Neural cell (in vitro differentiated cells): ENCODE measurements around the gene PDIA6. TPM values are rescaled to one million over a fixed set of nuclear protein-coding genes. Genes with fewer than 3 reads are reported as not detected.
A peak's percentile ranks its signal among the peaks of the same experiment; 100 is the strongest.
"Not testable (repeated sequence)": the region's sequence is repeated elsewhere in the genome, so short reads cannot be mapped to it uniquely, and the experiment has no call there.

Experiments
- H2AFZ ChIP-seq: fragments of 200-600, 300-800 bp; sonication (generic), shearing (Covaris generic); 2 replicates; pipeline ENCODE4 v1.6.0; 2014; ENCODE audit warnings: low read depth, mild to moderate bottlenecking, antibody characterized with exemption, low read length, moderate library complexity
- H3F3A ChIP-seq: fragments of 200-600 bp; shearing (Covaris generic); 2 replicates; pipeline ENCODE4 v1.6.1; 2016; ENCODE audit warnings: mild to moderate bottlenecking, moderate library complexity, mixed read lengths, antibody characterized with exemption, low read length; ENCODE audit not compliant: insufficient read depth, poor library complexity, severe bottlenecking
- H3K27ac ChIP-seq: fragments of 200-600, 300-800 bp; sonication (generic), shearing (Covaris generic); 2 replicates; pipeline ENCODE4 v1.5.1; 2014; ENCODE audit warnings: mild to moderate bottlenecking, low read length, moderate library complexity
- H3K27me3 ChIP-seq: fragments of 300-800, 200-600 bp; sonication (generic), shearing (Covaris generic); 2 replicates; pipeline ENCODE4 v1.6.0; 2014; ENCODE audit warnings: mild to moderate bottlenecking, low read depth, low read length, moderate library complexity; ENCODE audit not compliant: insufficient read depth
- H3K36me3 ChIP-seq: fragments of 300-800, 200-600 bp; sonication (generic), shearing (Covaris generic); 2 replicates; pipeline ENCODE4 v1.5.1; 2014; ENCODE audit warnings: mild to moderate bottlenecking, antibody characterized with exemption, low read length, moderate library complexity; ENCODE audit not compliant: insufficient read depth
- H3K4me2 ChIP-seq: fragments of 300-800, 200-600 bp; sonication (generic), shearing (Covaris generic); 2 replicates; pipeline ENCODE4 v1.6.0; 2014; ENCODE audit warnings: mild to moderate bottlenecking, low read length
- H3K4me3 ChIP-seq: fragments of 300-800, 200-600 bp; sonication (generic), shearing (Covaris generic); 2 replicates; pipeline ENCODE4 v1.5.1; 2014; ENCODE audit warnings: mild to moderate bottlenecking, low read length, moderate library complexity
- H3K79me2 ChIP-seq: fragments of 200-600 bp; shearing (Covaris generic); replicated peaks from 2 replicates; pipeline ENCODE4 v1.6.0; 2014; ENCODE audit warnings: mild to moderate bottlenecking, low read length, moderate library complexity; ENCODE audit not compliant: insufficient read depth
- H3K9ac ChIP-seq: fragments of 300-800, 200-600 bp; sonication (generic), shearing (Covaris generic); 2 replicates; pipeline ENCODE4 v1.6.1; 2016; ENCODE audit warnings: mild to moderate bottlenecking, low read length, mixed read lengths
- H3K9me2 ChIP-seq: fragments of 200-600 bp; shearing (Covaris generic); 2 replicates; pipeline ENCODE4 v1.6.1; 2016; ENCODE audit warnings: mild to moderate bottlenecking, low read length, mixed read lengths; ENCODE audit not compliant: insufficient read depth
- H3K9me3 ChIP-seq: fragments of 200-600, 300-800 bp; sonication (generic), shearing (Covaris generic); 2 replicates; pipeline ENCODE4 v1.6.1; 2016; ENCODE audit warnings: mild to moderate bottlenecking, mixed run types, low read length, moderate library complexity, mixed read lengths
- H4K20me1 ChIP-seq: fragments of 200-600 bp; shearing (Covaris generic); 2 replicates; pipeline ENCODE4 v1.6.1; 2016; ENCODE audit warnings: mild to moderate bottlenecking, mixed run types; ENCODE audit not compliant: insufficient read depth
- CTCF ChIP-seq: fragments of 450-650 bp; IDR thresholded peaks from 2 replicates; pipeline ENCODE4 v1.5.1; 2014; ENCODE audit warnings: antibody characterized with exemption, mild to moderate bottlenecking, moderate library complexity; ENCODE audit not compliant: poor library complexity, severe bottlenecking
- EP300 ChIP-seq: fragments of 450-650 bp; conservative IDR thresholded peaks from 2 replicates; pipeline ENCODE4 v1.6.1; 2014; ENCODE audit warnings: antibody characterized with exemption, mild to moderate bottlenecking, moderate library complexity; ENCODE audit not compliant: poor library complexity, severe bottlenecking
- EZH2 ChIP-seq: fragments of 200-600, 300-800 bp; shearing (Covaris generic), sonication (generic); IDR thresholded peaks from 2 replicates; pipeline ENCODE4 v1.6.1; 2014; ENCODE audit warnings: antibody characterized with exemption, low read length, borderline replicate concordance, mild to moderate bottlenecking; ENCODE audit not compliant: insufficient read depth, poor library complexity, severe bottlenecking
- POLR2AphosphoS5 ChIP-seq: IDR thresholded peaks from 2 replicates; pipeline ENCODE4 v1.6.1; 2012
- REST ChIP-seq: IDR thresholded peaks from 2 replicates; pipeline ENCODE4 v1.6.1; 2012; ENCODE audit warnings: borderline replicate concordance
- TAF1 ChIP-seq: IDR thresholded peaks from 2 replicates; pipeline ENCODE4 v1.6.1; 2012; ENCODE audit warnings: low read depth
- polyA plus RNA-seq: library from polyadenylated mRNA; depleted of rRNA; stranded (reverse); fragments of >200 nt; gene quantifications from 2 replicates; pipeline ENCODE4 v1.2.3, GENCODE V29; 2014

Gene PDIA6
- polyA plus RNA-seq, 1 donor from 2014 or later: 124 TPM

GRCh38 chr2:10813163-10814138 is 866 bp upstream of the PDIA6 start:
- not testable (repeated sequence) for H3K9me2 ChIP-seq, H3K36me3 ChIP-seq, H4K20me1 ChIP-seq, H3F3A ChIP-seq, H3K9me3 ChIP-seq, H3K27me3 ChIP-seq, H3K27ac ChIP-seq
- peak overlapping the region; percentile 33 for H2AFZ ChIP-seq
- peak overlapping the region; percentile 80 for H3K9ac ChIP-seq
- peak overlapping the region; percentile 69 for H3K4me3 ChIP-seq
- H3K79me2 ChIP-seq: peaks cover 37% of the 10 kb centered on the region
- peak overlapping the region; percentile 44 for H3K4me2 ChIP-seq

- TF ChIP-seq TAF1 (no peak), REST (no peak), POLR2AphosphoS5 (no peak), EZH2 (no peak), CTCF (no peak), EP300 (no peak)
- H3K4me2 ChIP-seq: peak overlapping the region; percentile 84
- H3K79me2 ChIP-seq: peaks cover 55% of the 10 kb centered on the region
- no peaks in the 10 kb centered on the region for H3K9me3 ChIP-seq
- H2AFZ ChIP-seq: no peak overlapping the region
- no peaks in the 10 kb centered on the region for H3K27me3 ChIP-seq
- H3K9me2 ChIP-seq: no peaks in the 10 kb centered on the region
- H4K20me1 ChIP-seq: no peaks in the 10 kb centered on the region
- H3K4me3 ChIP-seq: peak overlapping the region; percentile 69
- peak overlapping the region; percentile 80 for H3K9ac ChIP-seq
- no peaks in the 10 kb centered on the region for H3K36me3 ChIP-seq
- H3K27ac ChIP-seq: no peak overlapping the region
- no peaks in the 10 kb centered on the region for H3F3A ChIP-seq
These were observed 1.1 kb downstream of the PDIA6 start for GRCh38 chr2:10811517-10811916.
